T-helper 2 cell treated with Interferon-gamma antibody and Interleukin-4, amounts not matched to agents 5 μg/mL and 100 μg/mL, for 36 hours (primary cell): ENCODE results near the gene TMEM25.

Experiments
- DNase-seq: peaks from one replicate; pipeline ENCODE4 v3.0.0; 2021; ENCODE audit warnings: low spot score
- H3K27ac Mint-ChIP-seq: one replicate; pipeline ENCODE4 v1.8.0; 2021; ENCODE audit warnings: mild to moderate bottlenecking, mixed read lengths
- H3K27me3 Mint-ChIP-seq: one replicate; pipeline ENCODE4 v1.8.0; 2021; ENCODE audit warnings: low read depth, mixed read lengths
- H3K36me3 Mint-ChIP-seq: one replicate; pipeline ENCODE4 v1.8.0; 2021; ENCODE audit warnings: low read depth, mixed read lengths
- H3K4me1 Mint-ChIP-seq: one replicate; pipeline ENCODE4 v1.8.0; 2021; ENCODE audit warnings: low read depth, mixed read lengths
- H3K4me3 Mint-ChIP-seq: one replicate; pipeline ENCODE4 v1.8.0; 2022; ENCODE audit warnings: mild to moderate bottlenecking, moderate library complexity, mixed read lengths
- H3K9me3 Mint-ChIP-seq: one replicate; pipeline ENCODE4 v1.8.0; 2021; ENCODE audit warnings: mixed read lengths

Gene TMEM25

DNA sequence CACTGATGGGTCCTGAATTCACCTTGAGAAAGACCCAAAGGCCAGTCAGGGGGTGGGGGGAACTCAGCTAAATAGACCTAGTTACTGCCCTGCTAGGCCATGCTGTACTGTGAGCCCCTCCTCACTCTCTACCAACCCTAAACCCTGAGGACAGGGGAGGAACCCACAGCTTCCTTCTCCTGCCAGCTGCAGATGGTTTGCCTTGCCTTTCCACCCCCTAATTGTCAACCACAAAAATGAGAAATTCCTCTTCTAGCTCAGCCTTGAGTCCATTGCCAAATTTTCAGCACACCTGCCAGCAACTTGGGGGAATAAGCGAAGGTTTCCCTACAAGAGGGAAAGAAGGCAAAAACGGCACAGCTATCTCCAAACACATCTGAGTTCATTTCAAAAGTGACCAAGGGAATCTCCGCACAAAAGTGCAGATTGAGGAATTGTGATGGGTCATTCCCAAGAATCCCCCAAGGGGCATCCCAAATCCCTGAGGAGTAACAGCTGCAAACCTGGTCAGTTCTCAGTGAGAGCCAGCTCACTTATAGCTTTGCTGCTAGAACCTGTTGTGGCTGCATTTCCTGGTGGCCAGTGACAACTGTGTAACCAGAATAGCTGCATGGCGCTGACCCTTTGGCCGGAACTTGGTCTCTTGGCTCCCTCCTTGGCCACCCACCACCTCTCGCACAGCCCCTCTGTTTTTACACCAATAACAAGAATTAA, 6.1 kb upstream of the TMEM25 start:
- Mint-ChIP-seq H3K4me1 (peaks cover 8% of the 10 kb centered on the region), H3K27ac (no peak overlapping the region), H3K36me3 (peaks cover 40% of the 10 kb centered on the region), H3K27me3 (no peaks in the 10 kb centered on the region), H3K4me3 (no peak overlapping the region), H3K9me3 (no peaks in the 10 kb centered on the region)
- no peak for DNase-seq

DNA sequence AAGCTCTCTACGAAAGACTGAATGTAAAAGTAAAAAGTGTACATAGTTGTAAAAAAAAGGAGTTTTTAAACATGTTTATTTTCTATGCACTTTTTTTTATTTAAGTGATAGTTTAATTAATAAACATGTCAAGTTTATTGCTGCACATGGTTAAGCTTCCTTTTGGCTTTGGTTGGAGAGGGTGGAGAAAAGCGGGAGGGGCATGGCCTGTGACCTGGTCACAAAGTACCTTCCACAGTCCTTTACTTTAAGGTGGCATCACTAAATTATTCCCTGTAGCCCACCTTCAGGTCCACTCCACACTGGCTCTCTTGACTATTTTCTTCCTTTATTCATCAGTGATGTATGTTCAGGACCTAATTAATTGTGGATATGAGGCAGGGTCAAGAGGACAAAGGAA, 4.3 kb upstream of the TMEM25 start:
- no peak for DNase-seq
- Mint-ChIP-seq H3K4me1 (peaks cover 15% of the 10 kb centered on the region), H3K4me3 (no peak overlapping the region), H3K36me3 (peaks cover 25% of the 10 kb centered on the region), H3K27ac (no peak overlapping the region), H3K27me3 (no peaks in the 10 kb centered on the region), H3K9me3 (no peaks in the 10 kb centered on the region)

DNA sequence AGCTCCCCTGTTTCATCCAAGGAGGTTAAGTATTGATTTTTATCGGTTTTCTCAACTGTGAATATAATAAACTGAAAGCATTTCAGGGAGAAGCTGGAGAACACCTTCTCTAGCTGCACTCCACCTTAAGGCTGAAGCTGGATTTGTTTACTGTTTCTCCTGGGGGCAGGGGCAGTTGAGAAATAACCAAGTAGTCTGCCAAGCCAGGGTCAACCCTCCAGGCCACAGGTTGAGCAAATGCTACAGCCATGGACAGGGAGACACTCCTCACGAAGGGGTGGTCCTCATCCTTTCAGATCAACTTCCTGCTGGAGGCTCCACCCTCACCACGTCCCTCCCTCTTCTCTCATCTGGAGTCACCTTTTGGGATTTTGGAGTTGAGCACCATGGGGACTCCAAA, 3.9 kb upstream of the TMEM25 start, which contains the start of gene TTC36:
Gene TTC36, plus strand, starts transcription at position 366 of the 400 bp plus-strand sequence. Its CDS starts 21 bp downstream, at position 387.
- no peaks in the 10 kb centered on the region for H3K27me3 Mint-ChIP-seq
- peaks cover 21% of the 10 kb centered on the region for H3K36me3 Mint-ChIP-seq
- no peak for DNase-seq
- no peak within 1 kb of the TSS for H3K4me3 Mint-ChIP-seq
- H3K9me3 Mint-ChIP-seq: no peaks in the 10 kb centered on the region
- no peak within 1 kb of the TSS for H3K27ac Mint-ChIP-seq
- H3K4me1 Mint-ChIP-seq: peaks cover 17% of the 10 kb centered on the region

DNA sequence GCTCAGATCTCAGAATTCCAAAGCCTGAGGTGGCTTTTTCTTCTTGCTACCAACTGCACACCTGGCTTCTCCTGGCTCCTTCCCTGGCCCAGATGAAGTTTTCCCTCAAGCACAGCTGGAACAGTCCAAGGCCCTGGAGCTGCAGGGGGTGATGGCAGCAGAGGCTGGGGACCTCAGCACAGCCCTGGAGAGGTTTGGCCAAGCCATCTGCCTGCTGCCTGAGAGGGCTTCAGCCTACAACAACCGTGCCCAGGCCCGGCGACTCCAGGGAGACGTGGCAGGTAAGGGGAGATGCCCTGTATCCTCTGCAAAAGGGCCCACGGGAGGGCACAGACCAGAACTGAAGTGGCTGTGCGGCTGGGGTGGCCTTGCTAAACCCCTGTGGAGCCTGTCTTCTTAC, 2.5 kb upstream of the TMEM25 start:
- no peaks in the 10 kb centered on the region for H3K27me3 Mint-ChIP-seq
- DNase-seq: no peak
- H3K4me3 Mint-ChIP-seq: no peak overlapping the region
- H3K9me3 Mint-ChIP-seq: no peaks in the 10 kb centered on the region
- peaks cover 13% of the 10 kb centered on the region for H3K36me3 Mint-ChIP-seq
- H3K4me1 Mint-ChIP-seq: peaks cover 17% of the 10 kb centered on the region
- H3K27ac Mint-ChIP-seq: no peak overlapping the region

DNA sequence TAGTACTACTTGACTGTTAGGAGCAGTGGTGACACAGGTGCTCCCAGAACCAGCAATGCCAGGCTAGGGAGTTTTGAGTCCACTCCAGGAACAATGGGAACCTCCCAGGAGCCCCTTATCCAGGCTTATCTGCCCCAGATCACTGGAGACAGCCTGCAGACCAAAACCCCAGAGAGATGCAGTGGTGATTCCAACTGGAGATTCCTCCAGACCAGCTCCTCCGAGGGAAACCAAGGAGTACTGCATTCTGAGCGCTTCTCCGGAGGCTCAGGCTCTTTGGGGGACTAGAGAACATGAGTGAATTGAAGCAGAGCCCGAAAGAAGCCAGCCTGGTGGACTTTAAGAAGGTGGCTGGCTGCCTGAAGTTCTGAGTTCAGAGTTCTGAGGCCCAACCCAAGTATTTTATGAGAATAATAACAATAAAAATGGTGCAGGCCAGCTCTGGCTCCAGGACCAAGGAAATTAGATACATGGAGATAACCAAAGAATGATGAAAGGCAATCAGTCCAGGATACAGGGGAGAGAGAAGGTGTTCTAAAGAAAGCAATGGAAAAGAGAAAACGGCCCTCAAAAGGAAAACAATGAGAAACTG, 1.3 kb upstream of the TMEM25 start:
- DNase-seq: no peak
- no peaks in the 10 kb centered on the region for H3K9me3 Mint-ChIP-seq
- no peaks in the 10 kb centered on the region for H3K27me3 Mint-ChIP-seq
- peak overlapping the region; percentile 62 for H3K27ac Mint-ChIP-seq
- H3K36me3 Mint-ChIP-seq: peaks cover 5% of the 10 kb centered on the region
- peaks cover 17% of the 10 kb centered on the region for H3K4me1 Mint-ChIP-seq
- H3K4me3 Mint-ChIP-seq: peak overlapping the region; percentile 82

DNA sequence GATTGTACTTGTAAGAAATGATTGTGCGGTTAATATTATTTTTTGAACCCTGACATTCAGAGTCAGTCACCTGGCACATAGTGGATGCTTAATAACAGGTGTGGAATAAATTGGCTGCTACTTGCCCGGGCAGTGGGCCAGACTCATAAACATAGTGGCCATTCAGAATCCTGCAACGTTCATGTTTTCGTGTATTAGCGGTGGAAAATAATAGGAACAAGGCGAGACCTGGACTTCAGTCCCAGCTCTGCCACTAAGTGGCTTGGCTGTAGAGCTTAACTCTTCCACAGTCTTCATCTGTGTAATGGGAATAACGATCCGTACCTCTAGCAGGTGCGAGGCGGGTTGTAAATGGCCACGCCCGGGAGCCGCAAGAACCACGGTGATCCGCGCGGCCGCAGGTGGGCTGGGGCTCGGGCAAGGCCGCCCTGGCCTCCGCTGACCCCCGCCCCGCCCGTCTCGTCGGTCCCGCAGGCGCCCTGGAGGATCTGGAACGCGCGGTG, 761 bp upstream of the TMEM25 start:
- H3K4me3 Mint-ChIP-seq: peak overlapping the region; percentile 82
- no peak for DNase-seq
- H3K4me1 Mint-ChIP-seq: peaks cover 17% of the 10 kb centered on the region
- H3K27me3 Mint-ChIP-seq: no peaks in the 10 kb centered on the region
- H3K9me3 Mint-ChIP-seq: no peaks in the 10 kb centered on the region
- peaks cover 1% of the 10 kb centered on the region for H3K36me3 Mint-ChIP-seq
- H3K27ac Mint-ChIP-seq: no peak overlapping the region

DNA sequence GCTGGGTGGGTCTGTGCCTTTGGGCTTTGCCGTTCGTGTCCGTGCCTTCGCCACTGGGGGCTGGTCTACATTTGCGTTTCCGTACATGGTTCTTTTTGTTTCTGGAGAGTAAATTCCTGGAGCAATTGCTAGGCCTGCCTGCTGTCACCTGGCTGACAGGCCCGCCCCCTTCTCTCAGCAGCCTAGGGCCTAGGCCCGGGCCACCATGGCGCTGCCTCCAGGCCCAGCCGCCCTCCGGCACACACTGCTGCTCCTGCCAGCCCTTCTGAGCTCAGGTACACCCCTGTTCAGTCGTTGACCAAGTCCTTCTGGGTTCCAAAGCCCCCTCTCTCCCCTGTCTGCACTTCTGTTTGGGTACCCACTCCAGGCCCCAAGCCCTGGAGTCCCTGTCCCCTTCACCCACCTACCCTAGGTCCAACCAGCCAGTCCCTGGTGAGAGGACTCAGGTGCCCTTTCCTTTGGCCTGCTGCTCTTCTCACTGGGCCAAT, 649 bp downstream of the TMEM25 start:
- H3K36me3 Mint-ChIP-seq: no peaks in the 10 kb centered on the region
- DNase-seq: no peak
- no peaks in the 10 kb centered on the region for H3K27me3 Mint-ChIP-seq
- peak overlapping the region; percentile 86 for H3K4me3 Mint-ChIP-seq
- H3K27ac Mint-ChIP-seq: peak overlapping the region; percentile 78
- H3K4me1 Mint-ChIP-seq: peaks cover 17% of the 10 kb centered on the region
- no peaks in the 10 kb centered on the region for H3K9me3 Mint-ChIP-seq

DNA sequence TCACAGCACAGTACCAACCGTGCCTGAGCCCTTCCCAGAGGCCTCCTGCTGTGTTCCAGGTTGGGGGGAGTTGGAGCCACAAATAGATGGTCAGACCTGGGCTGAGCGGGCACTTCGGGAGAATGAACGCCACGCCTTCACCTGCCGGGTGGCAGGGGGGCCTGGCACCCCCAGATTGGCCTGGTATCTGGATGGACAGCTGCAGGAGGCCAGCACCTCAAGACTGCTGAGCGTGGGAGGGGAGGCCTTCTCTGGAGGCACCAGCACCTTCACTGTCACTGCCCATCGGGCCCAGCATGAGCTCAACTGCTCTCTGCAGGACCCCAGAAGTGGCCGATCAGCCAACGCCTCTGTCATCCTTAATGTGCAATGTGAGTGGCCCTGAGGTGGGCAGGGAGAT, 1.1 kb downstream of the TMEM25 start:
- Mint-ChIP-seq H3K4me1 (peaks cover 17% of the 10 kb centered on the region), H3K27me3 (no peaks in the 10 kb centered on the region), H3K36me3 (no peaks in the 10 kb centered on the region), H3K27ac (peak overlapping the region; percentile 78), H3K4me3 (peak overlapping the region; percentile 86), H3K9me3 (no peaks in the 10 kb centered on the region)
- no peak for DNase-seq

DNA sequence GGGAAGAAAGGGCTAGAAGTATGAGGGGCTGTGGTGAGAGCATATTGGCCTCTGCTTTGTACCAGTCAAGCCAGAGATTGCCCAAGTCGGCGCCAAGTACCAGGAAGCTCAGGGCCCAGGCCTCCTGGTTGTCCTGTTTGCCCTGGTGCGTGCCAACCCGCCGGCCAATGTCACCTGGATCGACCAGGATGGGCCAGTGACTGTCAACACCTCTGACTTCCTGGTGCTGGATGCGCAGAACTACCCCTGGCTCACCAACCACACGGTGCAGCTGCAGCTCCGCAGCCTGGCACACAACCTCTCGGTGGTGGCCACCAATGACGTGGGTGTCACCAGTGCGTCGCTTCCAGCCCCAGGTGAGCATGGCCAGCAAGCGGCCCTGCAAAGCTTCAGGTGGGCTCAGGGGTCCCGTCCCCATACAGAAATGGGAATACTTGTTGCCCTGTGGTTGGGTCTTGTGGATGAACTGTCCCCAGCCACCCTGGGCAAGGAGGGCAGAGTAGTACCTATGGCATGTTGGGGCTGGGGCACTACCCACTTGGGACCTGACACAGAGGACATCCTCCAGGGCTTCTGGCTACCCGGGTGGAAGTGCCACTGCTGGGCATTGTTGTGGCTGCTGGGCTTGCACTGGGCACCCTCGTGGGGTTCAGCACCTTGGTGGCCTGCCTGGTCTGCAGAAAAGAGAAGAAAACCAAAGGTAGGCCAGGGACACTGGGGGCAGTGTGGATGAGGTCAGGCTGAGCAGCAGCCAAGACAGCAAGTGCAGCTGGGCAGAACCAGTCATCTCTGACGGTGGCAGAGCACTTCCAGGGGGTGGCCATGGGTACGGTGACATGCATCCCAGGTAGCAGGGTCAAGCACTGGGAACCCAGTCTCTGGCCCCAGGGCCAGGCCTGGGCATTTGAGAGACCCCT, 2.1 kb downstream of the TMEM25 start:
- Mint-ChIP-seq H3K9me3 (no peaks in the 10 kb centered on the region), H3K4me1 (peaks cover 17% of the 10 kb centered on the region), H3K36me3 (no peaks in the 10 kb centered on the region), H3K27ac (no peak overlapping the region), H3K27me3 (no peaks in the 10 kb centered on the region), H3K4me3 (no peak overlapping the region)
- DNase-seq: no peak

DNA sequence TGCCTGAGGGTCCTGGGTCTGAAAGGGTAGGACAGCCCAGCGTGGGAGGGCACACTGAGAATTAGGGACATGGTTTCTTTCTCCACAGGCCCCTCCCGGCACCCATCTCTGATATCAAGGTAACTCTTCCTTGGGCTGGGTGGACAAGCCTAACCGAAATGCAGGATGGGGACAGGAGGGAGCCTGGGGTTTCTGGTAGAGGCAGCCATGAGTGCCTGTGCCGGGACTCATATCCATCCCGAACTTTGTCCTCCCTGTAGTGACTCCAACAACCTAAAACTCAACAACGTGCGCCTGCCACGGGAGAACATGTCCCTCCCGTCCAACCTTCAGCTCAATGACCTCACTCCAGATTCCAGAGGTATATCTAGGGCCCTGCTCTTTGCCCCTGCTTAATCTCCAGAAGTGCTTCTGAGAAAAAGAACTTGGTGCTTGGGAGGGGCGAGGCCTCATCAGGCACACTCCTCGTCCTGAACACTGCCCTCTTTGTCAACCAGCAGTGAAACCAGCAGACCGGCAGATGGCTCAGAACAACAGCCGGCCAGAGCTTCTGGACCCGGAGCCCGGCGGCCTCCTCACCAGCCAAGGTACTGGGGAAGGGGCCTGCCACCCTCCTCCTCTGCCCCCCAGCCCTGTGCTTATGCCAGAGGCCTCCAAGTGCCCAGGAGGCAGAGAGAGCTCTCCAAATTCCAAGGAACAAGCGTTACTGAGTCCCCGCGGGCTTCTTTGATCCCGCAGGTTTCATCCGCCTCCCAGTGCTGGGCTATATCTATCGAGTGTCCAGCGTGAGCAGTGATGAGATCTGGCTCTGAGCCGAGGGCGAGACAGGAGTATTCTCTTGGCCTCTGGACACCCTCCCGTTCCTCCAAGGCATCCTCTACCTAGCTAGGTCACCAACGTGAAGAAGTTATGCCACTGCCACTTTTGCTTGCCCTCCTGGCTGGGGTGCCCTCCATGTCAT, 3.1 kb downstream of the TMEM25 start:
- Mint-ChIP-seq H3K4me3 (no peak overlapping the region), H3K36me3 (no peaks in the 10 kb centered on the region), H3K27me3 (no peaks in the 10 kb centered on the region), H3K27ac (no peak overlapping the region), H3K9me3 (no peaks in the 10 kb centered on the region), H3K4me1 (peaks cover 16% of the 10 kb centered on the region)
- no peak for DNase-seq

DNA sequence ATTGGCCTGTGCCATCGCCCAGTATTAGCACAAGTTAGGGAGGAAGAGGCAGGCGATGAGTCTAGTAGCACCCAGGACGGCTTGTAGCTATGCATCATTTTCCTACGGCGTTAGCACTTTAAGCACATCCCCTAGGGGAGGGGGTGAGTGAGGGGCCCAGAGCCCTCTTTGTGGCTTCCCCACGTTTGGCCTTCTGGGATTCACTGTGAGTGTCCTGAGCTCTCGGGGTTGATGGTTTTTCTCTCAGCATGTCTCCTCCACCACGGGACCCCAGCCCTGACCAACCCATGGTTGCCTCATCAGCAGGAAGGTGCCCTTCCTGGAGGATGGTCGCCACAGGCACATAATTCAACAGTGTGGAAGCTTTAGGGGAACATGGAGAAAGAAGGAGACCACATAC, 4.3 kb downstream of the TMEM25 start:
- DNase-seq: no peak
- H3K4me1 Mint-ChIP-seq: peaks cover 6% of the 10 kb centered on the region
- H3K4me3 Mint-ChIP-seq: no peak overlapping the region
- H3K27ac Mint-ChIP-seq: no peak overlapping the region
- no peaks in the 10 kb centered on the region for H3K9me3 Mint-ChIP-seq
- H3K36me3 Mint-ChIP-seq: peaks cover 2% of the 10 kb centered on the region
- no peaks in the 10 kb centered on the region for H3K27me3 Mint-ChIP-seq

DNA sequence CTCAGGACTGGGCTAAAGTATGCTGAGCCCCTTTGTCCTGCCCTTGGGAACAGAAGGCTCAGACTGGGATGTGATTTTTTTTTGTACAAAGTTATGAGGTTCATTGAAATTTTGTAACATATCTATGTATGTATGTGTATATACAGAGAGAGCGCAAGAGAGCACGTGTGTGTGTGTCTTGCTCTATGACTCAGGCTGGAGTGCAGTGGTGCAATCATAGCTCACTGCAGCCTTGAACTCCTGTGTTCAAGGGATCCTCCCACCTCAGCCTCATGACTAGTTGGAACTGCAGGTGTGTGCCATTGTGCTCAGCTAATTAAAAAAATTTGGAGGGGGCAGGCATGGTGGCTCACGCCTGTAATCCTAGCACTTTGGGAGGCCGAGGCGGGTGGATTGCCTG, 5.7 kb downstream of the TMEM25 start:
- Mint-ChIP-seq H3K36me3 (peaks cover 2% of the 10 kb centered on the region), H3K27ac (no peak overlapping the region), H3K4me1 (peaks cover 2% of the 10 kb centered on the region), H3K9me3 (no peaks in the 10 kb centered on the region), H3K27me3 (no peaks in the 10 kb centered on the region), H3K4me3 (no peak overlapping the region)
- DNase-seq: no peak

DNA sequence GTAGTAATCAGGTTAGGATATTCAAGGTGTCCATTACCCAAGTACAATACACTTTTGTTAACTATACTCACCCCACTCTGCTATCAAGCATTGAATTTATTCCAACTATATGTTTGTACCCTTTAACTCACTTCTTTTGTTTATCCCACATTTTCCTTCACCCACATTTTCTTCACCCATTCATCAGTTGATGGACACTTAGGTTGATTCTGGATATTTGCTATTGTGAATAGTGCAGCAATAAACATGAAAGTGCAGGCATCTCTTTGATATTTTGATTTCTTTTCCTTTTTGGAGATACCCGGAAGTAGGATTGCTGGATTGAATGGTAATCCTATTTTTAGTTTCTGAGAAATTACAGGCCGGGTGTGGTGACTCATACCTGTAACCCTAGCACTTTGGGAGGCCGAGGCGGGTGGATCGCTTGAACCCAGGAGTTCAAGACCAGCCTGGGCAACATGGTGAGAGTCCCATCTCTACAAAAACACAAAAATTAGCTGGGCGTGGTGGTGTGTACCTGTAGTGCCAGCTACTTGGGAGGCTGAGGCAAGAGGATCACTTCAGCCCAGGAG, 6.5 kb downstream of the TMEM25 start:
- no peaks in the 10 kb centered on the region for H3K27me3 Mint-ChIP-seq
- no peaks in the 10 kb centered on the region for H3K4me1 Mint-ChIP-seq
- peaks cover 2% of the 10 kb centered on the region for H3K36me3 Mint-ChIP-seq
- DNase-seq: no peak
- no peak overlapping the region for H3K27ac Mint-ChIP-seq
- no peak overlapping the region for H3K4me3 Mint-ChIP-seq
- H3K9me3 Mint-ChIP-seq: no peaks in the 10 kb centered on the region
